Activated naive CD4-positive, alpha-beta T cell treated with anti-CD3 and anti-CD28 coated beads, Interleukin-2, amount 10 ng/mL, durations not matched to agents 7 days and 5 days (primary cell): ENCODE results near the gene ARPP21.

Experiments used
- CTCF ChIA-PET: fragments of 350-600 bp; sonication (Branson Sonifier 250); formaldehyde crosslinking; loops from one replicate; lab custom pipeline; 2021; ENCODE audit warnings: antibody characterized with exemption; lab: Charles Lee
- DNase-seq: peaks from one replicate; pipeline ENCODE4 v3.0.0-alpha.2; 2020
- H3K27ac Mint-ChIP-seq: one replicate; pipeline ENCODE4 v1.8.0; 2021; ENCODE audit warnings: mild to moderate bottlenecking, moderate library complexity, mixed read lengths
- H3K27me3 Mint-ChIP-seq: one replicate; pipeline ENCODE4 v1.8.0; 2021; ENCODE audit warnings: mild to moderate bottlenecking, mixed read lengths
- H3K36me3 Mint-ChIP-seq: one replicate; pipeline ENCODE4 v1.8.0; 2021; ENCODE audit warnings: mixed read lengths
- H3K4me1 Mint-ChIP-seq: one replicate; pipeline ENCODE4 v1.8.0; 2021; ENCODE audit warnings: mixed read lengths
- H3K4me3 Mint-ChIP-seq: one replicate; pipeline ENCODE4 v1.8.0; 2021; ENCODE audit warnings: mild to moderate bottlenecking, moderate library complexity, mixed read lengths
- H3K9me3 Mint-ChIP-seq: one replicate; pipeline ENCODE4 v1.8.0; 2021; ENCODE audit warnings: mixed read lengths

ARPP21 gene

DNA sequence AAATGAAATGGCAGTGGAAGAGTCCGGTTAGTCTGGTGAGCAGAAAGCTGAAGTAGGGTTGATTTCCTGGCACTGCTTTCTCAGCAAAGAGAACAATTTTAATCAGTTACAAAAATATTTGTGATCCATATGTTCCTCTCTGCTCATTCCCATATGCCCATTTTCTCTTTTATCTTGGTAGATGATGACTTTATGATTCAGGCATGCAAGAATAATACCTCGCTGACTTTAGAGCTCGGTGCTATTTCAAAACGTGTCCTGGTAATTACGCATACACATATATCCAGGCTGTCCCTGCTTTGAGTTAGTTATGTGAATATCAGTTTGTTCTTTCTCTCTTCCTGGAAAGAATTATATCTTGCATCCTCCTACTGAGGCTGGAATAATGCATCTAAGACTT lies 38.5 kb downstream of the ARPP21 start:
- no peaks in the 10 kb centered on the region for H3K4me1 Mint-ChIP-seq

DNA sequence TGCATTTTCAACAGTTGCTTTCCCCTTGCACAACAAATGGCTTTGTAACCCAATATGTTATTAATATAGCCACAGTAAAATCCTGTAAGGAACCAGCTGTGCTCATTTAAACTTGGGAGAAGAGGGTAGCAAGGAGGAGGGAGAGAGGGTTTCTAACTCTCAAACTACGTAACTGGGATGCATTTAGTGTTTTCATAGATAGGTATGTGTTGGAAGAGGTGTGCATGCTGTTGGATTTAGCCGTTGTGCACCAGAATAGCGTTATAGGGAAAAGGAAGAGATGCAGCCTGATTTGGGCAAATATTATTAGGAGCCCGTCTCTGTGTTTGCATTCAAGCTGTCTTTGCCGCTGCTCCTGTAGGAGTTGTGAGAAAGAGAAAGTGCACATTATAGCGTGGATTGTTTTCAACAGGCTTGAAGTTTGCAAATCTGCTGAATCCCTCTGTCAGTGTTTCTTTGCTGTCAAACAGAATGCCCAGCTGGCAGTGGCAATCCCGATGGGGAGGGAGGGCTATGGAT lies 39.4 kb downstream of the ARPP21 start:
- CTCF ChIA-PET = no interaction called here
- no peak for DNase-seq
- Mint-ChIP-seq H3K9me3 (no peaks in the 10 kb centered on the region), H3K27ac (no peak overlapping the region), H3K4me1 (no peaks in the 10 kb centered on the region), H3K27me3 (no peaks in the 10 kb centered on the region), H3K36me3 (no peaks in the 10 kb centered on the region), H3K4me3 (no peak overlapping the region)

More for the DNA sequence above, 38.5 kb downstream of the ARPP21 start:
- H3K36me3 Mint-ChIP-seq = no peaks in the 10 kb centered on the region
- no peak overlapping the region for H3K4me3 Mint-ChIP-seq
- H3K27me3 Mint-ChIP-seq = no peaks in the 10 kb centered on the region
- H3K27ac Mint-ChIP-seq = no peak overlapping the region
- CTCF ChIA-PET = no interaction called here
- no peak for DNase-seq
- H3K9me3 Mint-ChIP-seq = no peaks in the 10 kb centered on the region

DNA sequence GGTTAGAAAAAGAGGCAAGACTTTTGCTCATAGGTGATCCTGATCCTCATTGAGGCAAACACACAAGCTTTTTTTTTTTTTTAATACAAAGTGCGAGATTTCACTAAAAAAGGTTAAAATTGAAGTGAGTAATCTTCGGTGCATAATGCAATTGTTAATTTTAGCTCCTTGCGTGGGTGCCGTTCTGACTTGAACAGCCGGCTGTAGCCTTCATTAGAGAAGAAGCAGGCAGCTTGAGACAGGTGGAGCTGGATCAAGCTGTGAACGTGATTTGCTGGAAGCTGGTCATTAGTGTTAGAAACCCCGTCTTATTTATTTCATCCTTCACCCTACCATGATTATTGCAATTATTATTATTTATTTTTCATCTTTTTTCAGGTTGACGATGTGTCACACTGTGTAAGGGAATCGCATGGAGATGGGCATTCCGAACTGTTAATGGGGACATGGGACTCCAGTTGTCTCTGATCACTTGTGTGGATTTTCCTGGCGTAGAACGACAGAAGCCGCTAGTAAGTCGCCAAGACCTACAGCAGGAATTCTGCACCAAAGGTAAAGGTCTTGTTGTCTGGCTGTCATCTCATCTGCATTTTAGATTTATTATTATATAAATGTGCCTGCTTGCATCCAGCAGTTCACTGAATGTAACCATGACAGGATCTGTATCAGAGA lies 40.2 kb downstream of the ARPP21 start:
- Mint-ChIP-seq H3K4me1 (no peaks in the 10 kb centered on the region), H3K36me3 (no peaks in the 10 kb centered on the region), H3K9me3 (no peaks in the 10 kb centered on the region), H3K27ac (no peak overlapping the region), H3K4me3 (no peak overlapping the region), H3K27me3 (no peaks in the 10 kb centered on the region)
- no peak for DNase-seq
- CTCF ChIA-PET = no interaction called here

DNA sequence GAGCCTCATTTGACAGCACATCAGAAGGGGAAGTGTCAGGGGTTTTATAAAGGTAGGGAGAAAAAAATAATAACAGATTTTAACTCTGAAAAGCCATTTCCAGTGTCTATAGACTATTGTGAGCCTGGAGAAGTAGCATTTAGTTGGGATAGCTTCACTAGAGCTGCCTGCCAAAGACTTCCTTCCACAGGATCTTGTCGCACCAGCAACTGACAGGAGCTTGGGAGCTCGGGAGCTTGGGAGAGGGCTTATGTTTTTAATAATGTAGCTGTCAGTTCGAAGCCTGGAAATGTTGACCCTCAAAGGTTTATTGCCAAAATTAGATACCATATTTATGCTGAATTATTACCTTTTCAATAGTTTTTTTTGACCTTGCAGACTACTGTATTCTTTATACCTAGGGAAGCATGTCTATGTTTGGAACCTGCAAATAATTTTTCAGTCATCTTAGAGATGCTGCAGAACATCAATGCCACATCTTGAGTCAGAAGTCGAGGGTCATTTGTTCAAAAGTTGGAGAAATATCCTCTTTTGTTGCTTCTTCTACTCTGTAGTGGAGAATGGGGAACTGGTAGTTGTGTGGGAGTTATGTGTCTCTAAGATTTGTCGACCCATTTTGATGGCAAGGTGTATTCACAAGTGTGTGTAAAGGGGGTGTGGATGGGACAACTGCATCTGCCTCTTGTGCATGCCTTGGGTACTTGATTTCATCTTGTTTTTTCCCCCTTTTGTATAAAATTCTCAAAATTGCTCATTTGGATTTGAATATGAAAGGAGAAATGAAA lies 41.7 kb downstream of the ARPP21 start:
- Mint-ChIP-seq H3K27ac (no peak overlapping the region), H3K4me1 (no peaks in the 10 kb centered on the region), H3K9me3 (no peaks in the 10 kb centered on the region), H3K27me3 (no peaks in the 10 kb centered on the region), H3K36me3 (no peaks in the 10 kb centered on the region), H3K4me3 (no peak overlapping the region)
- CTCF ChIA-PET = no interaction called here
- no peak for DNase-seq

DNA sequence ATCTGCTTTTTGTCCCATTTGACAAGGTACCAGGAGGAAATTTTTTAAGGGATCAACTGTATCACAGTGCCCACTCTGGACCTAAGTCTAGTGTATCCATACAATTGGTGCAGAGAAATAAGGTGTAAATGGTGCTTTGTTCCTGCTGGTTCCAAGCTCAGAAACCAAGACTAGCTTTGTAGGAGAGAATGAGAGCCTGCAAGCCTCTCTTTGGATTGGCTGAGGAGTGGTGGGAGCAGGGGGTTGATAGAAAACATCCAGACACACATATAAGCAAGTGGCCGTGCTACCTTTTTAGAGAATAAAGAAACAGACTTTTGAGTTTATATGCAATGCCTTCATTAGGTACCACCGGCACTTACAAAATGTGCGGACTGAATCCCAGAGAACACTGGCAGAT lies 45.8 kb downstream of the ARPP21 start:
- H3K36me3 Mint-ChIP-seq = no peaks in the 10 kb centered on the region
- no peak overlapping the region for H3K27ac Mint-ChIP-seq
- no peaks in the 10 kb centered on the region for H3K9me3 Mint-ChIP-seq
- no peak overlapping the region for H3K4me3 Mint-ChIP-seq
- CTCF ChIA-PET = no interaction called here
- DNase-seq = no peak
- H3K4me1 Mint-ChIP-seq = no peaks in the 10 kb centered on the region
- H3K27me3 Mint-ChIP-seq = no peaks in the 10 kb centered on the region

DNA sequence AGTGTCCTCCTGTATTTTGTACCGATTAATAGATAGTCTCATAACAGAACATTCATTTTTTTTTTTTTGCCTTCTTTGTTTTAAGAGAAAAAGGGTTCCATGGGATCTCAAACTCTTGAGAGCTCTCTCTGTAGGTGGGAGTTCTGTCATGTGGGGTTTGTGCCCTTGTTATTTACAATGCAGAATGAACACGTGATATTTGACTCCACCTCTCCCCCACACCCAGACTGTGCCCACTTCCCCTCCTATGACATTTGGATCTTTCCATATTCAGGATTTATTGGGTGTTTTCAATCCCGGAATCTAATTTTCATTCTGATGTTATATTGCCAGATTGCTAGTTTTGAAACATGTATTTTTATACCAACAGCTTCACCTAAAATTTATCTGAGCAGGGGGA lies 49.5 kb downstream of the ARPP21 start:
- CTCF ChIA-PET = no interaction called here
- no peaks in the 10 kb centered on the region for H3K4me1 Mint-ChIP-seq
- no peaks in the 10 kb centered on the region for H3K27me3 Mint-ChIP-seq
- no peaks in the 10 kb centered on the region for H3K36me3 Mint-ChIP-seq
- H3K4me3 Mint-ChIP-seq = no peak overlapping the region
- H3K9me3 Mint-ChIP-seq = no peaks in the 10 kb centered on the region
- DNase-seq = no peak
- no peak overlapping the region for H3K27ac Mint-ChIP-seq

DNA sequence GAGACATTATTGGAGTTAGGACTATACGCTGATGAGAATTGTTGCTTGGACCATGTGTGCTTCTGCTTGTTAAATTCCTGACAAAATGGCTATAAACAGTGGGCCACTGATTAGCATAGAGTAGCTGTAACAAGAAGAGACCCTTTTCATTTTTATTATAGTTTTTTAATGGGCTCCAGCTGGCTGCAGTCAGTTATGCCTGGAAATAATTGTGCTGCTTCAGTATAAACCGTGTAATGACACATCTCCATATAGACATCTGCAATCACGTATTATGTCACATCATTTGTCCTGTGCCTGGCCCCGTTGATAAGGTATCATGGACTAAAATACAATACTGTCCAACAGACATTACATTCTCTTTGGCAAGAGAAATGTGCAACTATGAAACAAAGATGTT lies 50.9 kb downstream of the ARPP21 start:
- DNase-seq = no peak
- H3K4me3 Mint-ChIP-seq = no peak overlapping the region
- H3K36me3 Mint-ChIP-seq = no peaks in the 10 kb centered on the region
- no peak overlapping the region for H3K27ac Mint-ChIP-seq
- CTCF ChIA-PET = no interaction called here
- H3K4me1 Mint-ChIP-seq = no peaks in the 10 kb centered on the region
- no peaks in the 10 kb centered on the region for H3K9me3 Mint-ChIP-seq
- H3K27me3 Mint-ChIP-seq = no peaks in the 10 kb centered on the region

DNA sequence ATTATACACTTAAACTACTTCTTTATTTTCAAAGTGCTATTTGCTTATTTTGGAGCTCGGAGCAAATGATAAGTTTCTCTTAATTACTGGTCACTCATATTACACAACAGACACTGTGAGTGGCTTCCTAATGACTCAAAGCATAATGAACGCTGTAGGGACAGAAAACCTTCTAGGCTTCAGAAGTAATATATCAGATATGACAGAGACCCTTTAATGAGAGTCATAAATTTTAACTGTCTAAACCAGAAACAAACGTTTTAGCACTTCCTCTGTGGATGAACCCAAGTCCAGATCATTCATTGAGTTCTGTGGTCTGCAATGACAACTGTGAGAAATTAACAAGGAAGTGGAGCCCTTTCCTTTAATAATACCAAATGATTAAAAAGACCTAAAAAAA lies 66.6 kb downstream of the ARPP21 start:
- DNase-seq = no peak
- Mint-ChIP-seq H3K4me3 (no peak overlapping the region), H3K27ac (no peak overlapping the region), H3K36me3 (no peaks in the 10 kb centered on the region), H3K27me3 (no peaks in the 10 kb centered on the region), H3K4me1 (no peaks in the 10 kb centered on the region), H3K9me3 (no peaks in the 10 kb centered on the region)
- CTCF ChIA-PET = no interaction called here

DNA sequence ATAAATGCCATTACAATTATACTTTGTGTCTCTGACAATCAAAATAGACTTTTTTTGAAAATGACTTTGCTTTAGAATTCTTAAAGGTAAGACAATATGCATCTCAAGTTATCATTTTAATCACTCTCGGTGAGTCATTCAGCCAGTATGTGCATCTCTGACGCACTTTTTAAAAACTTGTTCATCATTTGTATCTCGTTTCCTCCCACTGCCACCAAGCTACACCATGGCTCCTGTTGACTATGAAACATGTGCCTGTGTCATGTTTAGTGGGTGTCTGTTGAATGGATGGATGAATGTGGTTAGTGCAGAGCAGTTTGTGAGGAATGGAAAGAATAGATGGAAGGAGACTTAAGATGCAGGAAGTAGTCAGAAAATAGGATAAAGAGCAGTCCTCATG lies 68.6 kb downstream of the ARPP21 start:
- CTCF ChIA-PET = no interaction called here
- Mint-ChIP-seq H3K36me3 (no peaks in the 10 kb centered on the region), H3K4me1 (no peaks in the 10 kb centered on the region), H3K27me3 (no peaks in the 10 kb centered on the region), H3K9me3 (no peaks in the 10 kb centered on the region), H3K27ac (no peak overlapping the region), H3K4me3 (no peak overlapping the region)
- DNase-seq = no peak

DNA sequence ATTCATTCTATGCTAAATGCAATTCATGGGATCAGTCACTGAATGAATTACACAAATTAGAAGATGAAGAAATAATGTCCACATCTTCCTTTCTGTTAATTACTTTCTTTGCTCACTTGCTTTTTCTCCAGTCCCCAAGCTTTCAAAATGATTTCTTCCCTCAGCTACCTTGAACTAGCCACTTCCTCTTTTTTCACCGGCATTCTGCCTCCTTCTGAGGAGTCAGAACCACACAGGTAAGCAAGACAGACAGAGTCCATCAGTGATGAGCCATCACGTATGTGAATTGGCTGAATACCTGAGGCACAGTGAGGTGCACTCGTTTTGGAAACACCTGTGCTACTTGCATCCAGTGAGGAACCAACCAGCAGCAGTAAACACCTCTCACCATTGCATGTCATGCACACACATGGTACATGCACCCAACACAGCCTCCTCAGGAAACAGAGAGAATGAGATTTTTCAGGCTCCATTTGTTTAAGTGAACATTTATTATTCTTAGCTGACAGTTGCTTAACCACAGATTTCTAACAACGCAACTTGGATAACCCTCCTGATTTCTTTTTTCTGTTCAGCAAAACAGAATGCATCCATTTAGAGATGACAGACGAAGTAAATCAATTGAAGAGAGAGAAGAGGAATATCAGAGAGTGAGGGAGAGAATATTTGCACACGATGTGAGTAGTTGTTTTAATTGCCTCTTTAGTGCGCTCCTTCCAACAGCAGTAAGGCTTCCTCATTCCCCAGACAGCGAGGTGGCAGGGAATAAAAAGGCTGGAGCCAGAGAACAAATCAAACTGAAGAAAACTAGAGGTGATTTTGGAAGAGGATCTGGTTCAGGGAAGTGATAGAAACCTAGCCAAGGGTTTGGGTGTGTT lies 69.3 kb downstream of the ARPP21 start:
- no peak overlapping the region for H3K4me3 Mint-ChIP-seq
- no peaks in the 10 kb centered on the region for H3K4me1 Mint-ChIP-seq
- CTCF ChIA-PET = no interaction called here
- H3K27me3 Mint-ChIP-seq = no peaks in the 10 kb centered on the region
- no peaks in the 10 kb centered on the region for H3K9me3 Mint-ChIP-seq
- DNase-seq = no peak
- H3K36me3 Mint-ChIP-seq = no peaks in the 10 kb centered on the region
- no peak overlapping the region for H3K27ac Mint-ChIP-seq

DNA sequence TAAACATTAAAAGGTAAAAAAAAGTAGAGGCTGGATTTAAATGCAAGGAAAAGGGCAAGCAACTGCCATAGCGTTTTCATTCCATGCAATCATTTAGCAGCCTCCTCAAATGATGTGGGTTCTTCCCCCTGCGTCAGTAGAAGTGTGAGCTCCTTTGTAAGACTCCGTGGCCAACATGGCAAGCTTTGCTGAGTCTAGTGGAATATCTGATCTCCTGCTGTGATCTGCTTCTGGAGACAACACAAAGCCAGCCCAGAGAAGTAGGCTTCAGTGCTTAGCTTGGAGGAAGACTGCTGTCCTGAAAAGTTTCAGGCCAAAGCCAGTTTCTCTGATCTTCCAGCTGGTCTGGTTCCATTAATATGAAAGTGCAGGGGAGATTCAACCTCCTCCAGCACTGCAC lies 70.4 kb downstream of the ARPP21 start:
- Mint-ChIP-seq H3K36me3 (no peaks in the 10 kb centered on the region), H3K4me3 (no peak overlapping the region), H3K27me3 (no peaks in the 10 kb centered on the region), H3K9me3 (no peaks in the 10 kb centered on the region), H3K27ac (no peak overlapping the region), H3K4me1 (no peaks in the 10 kb centered on the region)
- CTCF ChIA-PET = no interaction called here
- no peak for DNase-seq

DNA sequence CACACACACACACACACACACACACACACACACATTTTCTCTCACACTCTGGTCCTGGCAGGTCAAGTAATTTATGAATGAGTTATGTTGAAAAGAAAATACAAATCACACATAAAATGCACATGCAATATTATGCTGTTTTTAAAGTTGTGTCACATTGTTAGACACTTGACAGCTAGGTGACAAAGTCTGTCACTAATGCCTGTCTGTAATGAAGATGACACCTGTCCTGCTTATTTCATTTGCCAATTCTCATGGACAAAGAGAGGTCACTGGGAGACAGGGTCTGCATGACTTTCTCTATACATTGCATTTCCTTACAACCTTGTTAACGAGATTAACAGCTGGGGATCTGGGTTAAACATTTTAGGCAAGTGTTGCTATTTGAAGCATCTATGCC lies 71.2 kb downstream of the ARPP21 start:
- Mint-ChIP-seq H3K4me1 (no peaks in the 10 kb centered on the region), H3K9me3 (no peaks in the 10 kb centered on the region)
- CTCF ChIA-PET = no interaction called here

DNA sequence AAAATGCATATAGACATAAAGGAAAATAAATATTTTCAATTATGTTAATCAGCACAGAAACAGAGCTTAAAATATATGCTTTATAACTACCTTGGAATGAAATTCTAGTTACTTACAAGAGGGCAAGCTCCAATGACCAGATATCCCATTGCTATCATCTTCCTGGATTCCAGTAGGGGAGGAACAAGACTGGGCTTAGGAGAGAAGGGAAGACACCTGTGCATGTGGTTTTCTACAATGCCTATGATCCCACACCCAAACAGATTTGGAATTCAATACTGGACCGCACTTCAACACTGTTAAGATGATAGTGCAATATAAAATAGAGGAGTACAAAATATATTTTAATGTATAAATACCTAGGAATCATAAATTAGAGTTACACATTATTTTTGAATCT lies 79.6 kb downstream of the ARPP21 start:
- no peak overlapping the region for H3K27ac Mint-ChIP-seq
- H3K36me3 Mint-ChIP-seq = no peaks in the 10 kb centered on the region
- no peaks in the 10 kb centered on the region for H3K9me3 Mint-ChIP-seq
- H3K4me3 Mint-ChIP-seq = no peak overlapping the region
- no peaks in the 10 kb centered on the region for H3K27me3 Mint-ChIP-seq
- DNase-seq = no peak
- CTCF ChIA-PET = no interaction called here
- no peaks in the 10 kb centered on the region for H3K4me1 Mint-ChIP-seq

More for the DNA sequence above, 71.2 kb downstream of the ARPP21 start:
- no peaks in the 10 kb centered on the region for H3K27me3 Mint-ChIP-seq
- DNase-seq = no peak
- H3K36me3 Mint-ChIP-seq = no peaks in the 10 kb centered on the region
- H3K27ac Mint-ChIP-seq = no peak overlapping the region
- H3K4me3 Mint-ChIP-seq = no peak overlapping the region

DNA sequence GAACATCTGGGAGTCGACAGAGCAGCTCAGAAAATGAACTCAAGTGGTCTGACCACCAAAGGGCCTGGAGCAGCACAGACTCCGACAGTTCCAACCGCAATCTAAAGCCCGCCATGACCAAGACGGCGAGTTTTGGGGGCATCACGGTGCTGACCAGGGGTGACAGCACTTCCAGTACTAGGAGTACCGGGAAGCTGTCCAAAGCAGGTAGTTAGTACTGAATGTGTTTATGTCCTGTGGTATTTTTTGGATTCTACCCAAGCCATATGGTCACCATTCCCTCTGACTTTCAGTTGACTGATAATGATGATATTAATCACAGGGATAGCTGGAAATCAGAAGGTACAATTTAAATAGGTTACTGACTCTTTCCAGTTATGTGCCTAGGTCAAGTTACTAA lies 82.3 kb downstream of the ARPP21 start:
- Mint-ChIP-seq H3K27me3 (no peaks in the 10 kb centered on the region), H3K9me3 (no peaks in the 10 kb centered on the region), H3K36me3 (no peaks in the 10 kb centered on the region), H3K4me1 (no peaks in the 10 kb centered on the region), H3K4me3 (no peak overlapping the region), H3K27ac (no peak overlapping the region)
- CTCF ChIA-PET = no interaction called here
- DNase-seq = no peak
